ENCODE data around the gene SLC9A6. TPM values are rescaled to one million over a fixed set of nuclear protein-coding genes. Genes with fewer than 3 reads are reported as not detected.

Gene SLC9A6
- total and polyA plus RNA-seq, 10 of the 15 experiments (the other 5 are each of a cell fraction or from before 2014, with no cell fraction given) = 4.5 to 14.6 (median 10.7) TPM

GRCh38 chrX:136065044-136065671 lies 79.9 kb downstream of the SLC9A6 start (continued):
- TF ChIP-seq NR2F1 (conservative IDR thresholded peaks at IDR 0.05) = peak; percentile 37; the same call in 1 of the 2 replicates
- no peak for TF ChIP-seq BCL11A (IDR thresholded peaks at IDR 0.05; ENCODE audit: low read depth, low read length)
- no peak for TF ChIP-seq BCLAF1 (IDR thresholded peaks at IDR 0.05)
- no peak for TF ChIP-seq TBL1XR1 (IDR thresholded peaks at IDR 0.05; ENCODE audit: low read depth, low read length)
- TF ChIP-seq IRF3 (IDR thresholded peaks at IDR 0.05) = no peak
- no peak for TF ChIP-seq ZBTB4 (CRISPR knock-in tag; IDR thresholded peaks at IDR 0.05)

Measured in GM12878 (cell line).